ENCODE data around the gene CDPF1. TPM values are rescaled to one million over a fixed set of nuclear protein-coding genes. Genes with fewer than 3 reads are reported as not detected.

CDPF1 gene
- total RNA-seq, 1 experiment from 2014 or later: 16.3 TPM

DNA sequence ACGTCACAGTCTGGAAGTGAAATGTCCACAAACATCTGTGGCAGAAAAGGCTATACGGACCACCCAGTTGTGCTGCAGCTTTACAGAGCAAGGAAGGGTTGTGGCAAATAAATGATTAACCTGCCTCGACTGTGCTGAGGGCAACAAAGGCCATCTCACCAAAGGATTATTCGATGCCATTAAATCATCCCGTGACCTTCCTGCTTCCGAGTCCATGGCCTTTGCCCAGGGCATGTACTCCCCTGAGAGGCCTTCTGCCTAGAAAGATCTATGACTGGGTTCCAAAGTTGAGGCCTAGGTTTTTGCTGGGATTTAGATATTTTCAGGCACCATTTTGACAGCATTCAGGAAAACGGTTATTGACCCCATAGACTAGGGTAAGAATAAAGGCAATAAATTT lies 9.2 kb downstream of the CDPF1 start (continued):
- TF ChIP-seq, protein P1, sequence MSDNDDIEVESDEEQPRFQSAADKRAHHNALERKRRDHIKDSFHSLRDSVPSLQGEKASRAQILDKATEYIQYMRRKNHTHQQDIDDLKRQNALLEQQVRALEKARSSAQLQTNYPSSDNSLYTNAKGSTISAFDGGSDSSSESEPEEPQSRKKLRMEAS (IDR thresholded peaks at IDR 0.05): no peak
- TF ChIP-seq, protein P2, sequence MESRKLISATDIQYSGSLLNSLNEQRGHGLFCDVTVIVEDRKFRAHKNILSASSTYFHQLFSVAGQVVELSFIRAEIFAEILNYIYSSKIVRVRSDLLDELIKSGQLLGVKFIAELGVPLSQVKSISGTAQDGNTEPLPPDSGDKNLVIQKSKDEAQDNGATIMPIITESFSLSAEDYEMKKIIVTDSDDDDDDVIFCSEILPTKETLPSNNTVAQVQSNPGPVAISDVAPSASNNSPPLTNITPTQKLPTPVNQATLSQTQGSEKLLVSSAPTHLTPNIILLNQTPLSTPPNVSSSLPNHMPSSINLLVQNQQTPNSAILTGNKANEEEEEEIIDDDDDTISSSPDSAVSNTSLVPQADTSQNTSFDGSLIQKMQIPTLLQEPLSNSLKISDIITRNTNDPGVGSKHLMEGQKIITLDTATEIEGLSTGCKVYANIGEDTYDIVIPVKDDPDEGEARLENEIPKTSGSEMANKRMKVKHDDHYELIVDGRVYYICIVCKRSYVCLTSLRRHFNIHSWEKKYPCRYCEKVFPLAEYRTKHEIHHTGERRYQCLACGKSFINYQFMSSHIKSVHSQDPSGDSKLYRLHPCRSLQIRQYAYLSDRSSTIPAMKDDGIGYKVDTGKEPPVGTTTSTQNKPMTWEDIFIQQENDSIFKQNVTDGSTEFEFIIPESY (IDR thresholded peaks at IDR 0.05; ENCODE audit: extremely low read depth, insufficient replicate concordance, low read length): no peak
- TF ChIP-seq POLR2AphosphoS5 (IDR thresholded peaks at IDR 0.05; ENCODE audit: low read depth, low read length) (no peak), SRF (IDR thresholded peaks at IDR 0.05; ENCODE audit: low read depth) (no peak), CBX3 (IDR thresholded peaks at IDR 0.05; ENCODE audit: low read depth) (no peak), ZNF274 (IDR thresholded peaks at IDR 0.05; ENCODE audit: low read depth, low read length) (no peak), SP1 (IDR thresholded peaks at IDR 0.05; ENCODE audit: low read depth) (no peak)

DNA sequence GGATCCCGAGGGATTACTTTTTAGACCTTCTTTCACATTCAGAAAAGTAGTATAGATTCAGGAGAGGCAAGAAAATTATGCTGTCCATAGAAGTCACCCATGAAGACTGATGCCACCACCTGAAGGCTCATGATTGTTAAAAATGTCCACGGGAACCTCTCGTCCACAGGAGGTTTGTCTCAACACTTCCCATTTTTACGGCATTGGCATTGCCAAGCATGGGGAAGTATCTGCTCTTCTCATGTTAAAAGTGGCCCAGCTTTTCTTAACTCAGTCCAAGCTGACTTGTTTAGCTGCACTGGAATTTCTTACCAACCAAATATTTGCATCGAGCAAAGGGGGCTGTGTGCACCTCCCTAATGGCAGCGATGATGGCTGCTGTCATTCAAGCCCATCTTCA lies 9.6 kb downstream of the CDPF1 start:
- Histone ChIP-seq H3K79me2 (ENCODE audit: insufficient read depth, low read length) (no peaks in the 10 kb centered on the region), H3K9ac (ENCODE audit: low read length) (no peak overlapping the region), H3K4me3 (replicated peaks in 1 of 2; ENCODE audit: low read depth in 1 of 2, low read length in 2 of 2) (no peak overlapping the region), H3K27ac (ENCODE audit: low read depth, low read length) (no peak overlapping the region), H4K20me1 (ENCODE audit: insufficient read depth) (no peaks in the 10 kb centered on the region), H3K27me3 (ENCODE audit: insufficient read depth, low read length) (no peaks in the 10 kb centered on the region), H3K9me3 (ENCODE audit: control insufficient read depth in 1 of 2, insufficient read depth in 1 of 2, low read depth in 1 of 2, low read length in 2 of 2) (no peaks in the 10 kb centered on the region), H3K36me3 (ENCODE audit: control insufficient read depth in 1 of 2, insufficient read depth in 2 of 2, low read length in 2 of 2) (peaks cover 0 to 2% of the 10 kb centered on the region in 2 experiments; a peak in 1 of 4 replicates), H2AFZ (ENCODE audit: low read depth, low read length, poor library complexity, severe bottlenecking) (no peak overlapping the region), H3K4me2 (ENCODE audit: low read length) (no peak overlapping the region), H3K4me1 (ENCODE audit: control insufficient read depth in 1 of 2, insufficient read depth in 2 of 2, low read length in 2 of 2) (no peaks in the 10 kb centered on the region), H3K9me2 (ENCODE audit: insufficient read depth) (no peaks in the 10 kb centered on the region)
- ChIA-PET RAD21 (ENCODE audit: low non-redundant PET in 1 of 2, low total read pairs in 2 of 2, uncharacterized antibody in 2 of 2, unreplicated experiment in 2 of 2) (no interaction called here), CTCF (no interaction called here), POLR2A (no interaction called here)
- TF ChIP-seq, protein P3, sequence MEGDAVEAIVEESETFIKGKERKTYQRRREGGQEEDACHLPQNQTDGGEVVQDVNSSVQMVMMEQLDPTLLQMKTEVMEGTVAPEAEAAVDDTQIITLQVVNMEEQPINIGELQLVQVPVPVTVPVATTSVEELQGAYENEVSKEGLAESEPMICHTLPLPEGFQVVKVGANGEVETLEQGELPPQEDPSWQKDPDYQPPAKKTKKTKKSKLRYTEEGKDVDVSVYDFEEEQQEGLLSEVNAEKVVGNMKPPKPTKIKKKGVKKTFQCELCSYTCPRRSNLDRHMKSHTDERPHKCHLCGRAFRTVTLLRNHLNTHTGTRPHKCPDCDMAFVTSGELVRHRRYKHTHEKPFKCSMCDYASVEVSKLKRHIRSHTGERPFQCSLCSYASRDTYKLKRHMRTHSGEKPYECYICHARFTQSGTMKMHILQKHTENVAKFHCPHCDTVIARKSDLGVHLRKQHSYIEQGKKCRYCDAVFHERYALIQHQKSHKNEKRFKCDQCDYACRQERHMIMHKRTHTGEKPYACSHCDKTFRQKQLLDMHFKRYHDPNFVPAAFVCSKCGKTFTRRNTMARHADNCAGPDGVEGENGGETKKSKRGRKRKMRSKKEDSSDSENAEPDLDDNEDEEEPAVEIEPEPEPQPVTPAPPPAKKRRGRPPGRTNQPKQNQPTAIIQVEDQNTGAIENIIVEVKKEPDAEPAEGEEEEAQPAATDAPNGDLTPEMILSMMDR (IDR thresholded peaks at IDR 0.05 in 2 of 3, conservative IDR thresholded peaks at IDR 0.05 in 1 of 3; ENCODE audit: borderline replicate concordance in 1 of 3, insufficient read depth in 1 of 3, low read depth in 2 of 3, low read length in 2 of 3): no peak
- TF ChIP-seq SP1 (IDR thresholded peaks at IDR 0.05; ENCODE audit: low read depth): no peak
- TF ChIP-seq YY1 (IDR thresholded peaks at IDR 0.05; ENCODE audit: extremely low read depth, insufficient replicate concordance, low read depth, low read length): no peak
- no peak for TF ChIP-seq EZH2 (IDR thresholded peaks at IDR 0.05)
- no peak for TF ChIP-seq POLR2AphosphoS5 (IDR thresholded peaks at IDR 0.05; ENCODE audit: low read depth, low read length)
- TF ChIP-seq CEBPB (IDR thresholded peaks at IDR 0.05; ENCODE audit: low read depth): no peak
- DNase-seq (ENCODE audit: low read depth, low spot score) (no peak), ATAC-seq (no peak)
- BruUV-seq (replicated peaks): no TSS peak
- intact Hi-C loops (cut with micrococcal nuclease): loop anchor here (10.0 kb wide), 1 partner anchor 86 kb away; the partner anchor contains the start of gene PPARA

Data from HCT116 (cell line).